ENCODE measurements around the gene DENND1A. TPM values are rescaled to one million over a fixed set of nuclear protein-coding genes. Genes with fewer than 3 reads are reported as not detected.

Gene DENND1A
- total and polyA plus RNA-seq, 2 of the 13 experiments (the other 11 are each of a cell fraction or from before 2014, with no cell fraction given) = 14.8 to 30.1 TPM

GRCh38 chr9:123607479-123607878 is 322.4 kb downstream of the DENND1A start (continued):
- no peak for TF ChIP-seq ZNF225 (CRISPR knock-in tag; IDR thresholded peaks at IDR 0.05)
- TF ChIP-seq TFDP2 (CRISPR knock-in tag; IDR thresholded peaks at IDR 0.05) = no peak
- TF ChIP-seq ZFY (CRISPR knock-in tag; IDR thresholded peaks at IDR 0.05) = no peak
- TF ChIP-seq ZNF674 (CRISPR knock-in tag; IDR thresholded peaks at IDR 0.05; ENCODE audit: low read depth) = no peak
- no peak for TF ChIP-seq RCOR2 (CRISPR knock-in tag; IDR thresholded peaks at IDR 0.05)
- no peak for TF ChIP-seq TGIF2 (CRISPR knock-in tag; IDR thresholded peaks at IDR 0.05)
- TF ChIP-seq HNF1B (CRISPR knock-in tag; IDR thresholded peaks at IDR 0.05) = no peak
- no peak for TF ChIP-seq ZNF776 (CRISPR knock-in tag; IDR thresholded peaks at IDR 0.05)
- TF ChIP-seq ZNF530 (CRISPR knock-in tag; IDR thresholded peaks at IDR 0.05; ENCODE audit: low read depth) = no peak
- TF ChIP-seq THYN1 (CRISPR knock-in tag; IDR thresholded peaks at IDR 0.05; ENCODE audit: borderline replicate concordance, low read depth) = no peak
- peak; percentile 17; the same call in 1 of the 2 replicates for TF ChIP-seq SAP130 (CRISPR knock-in tag; IDR thresholded peaks at IDR 0.05; ENCODE audit: low read depth)
- no peak for TF ChIP-seq IKZF5 (CRISPR knock-in tag; IDR thresholded peaks at IDR 0.05)
- TF ChIP-seq RARA (CRISPR knock-in tag; IDR thresholded peaks at IDR 0.05) = peak; percentile 66
- no peak for TF ChIP-seq KDM2A (CRISPR knock-in tag; IDR thresholded peaks at IDR 0.05; ENCODE audit: borderline replicate concordance, low read depth)
- no peak for TF ChIP-seq SP1 (IDR thresholded peaks at IDR 0.05)
- no peak for TF ChIP-seq SP1 (CRISPR knock-in tag; IDR thresholded peaks at IDR 0.05)
- peak; percentile 65; the same call in 1 of the 2 replicates for TF ChIP-seq ZNF646 (CRISPR knock-in tag; IDR thresholded peaks at IDR 0.05)
- peak; percentile 78 for TF ChIP-seq FOSL2 (CRISPR knock-in tag; IDR thresholded peaks at IDR 0.05)
- TF ChIP-seq RXRB (CRISPR knock-in tag; IDR thresholded peaks at IDR 0.05; ENCODE audit: borderline replicate concordance) = peak; percentile 66
- no peak for TF ChIP-seq CBX2 (IDR thresholded peaks at IDR 0.05; ENCODE audit: low read depth, low read length)
- TF ChIP-seq CBX2 (CRISPR knock-in tag; IDR thresholded peaks at IDR 0.05; ENCODE audit: low read depth) = no peak
- no peak for TF ChIP-seq ZFP37 (CRISPR knock-in tag; IDR thresholded peaks at IDR 0.05; ENCODE audit: borderline replicate concordance)
- no peak for TF ChIP-seq NFE2L2 (IDR thresholded peaks at IDR 0.05; ENCODE audit: low read length)
